Measurements from ENCODE around the gene TIMM29.
A peak's percentile ranks its signal among the peaks of the same experiment; 100 is the strongest.

- TF ChIP-seq, protein P1, sequence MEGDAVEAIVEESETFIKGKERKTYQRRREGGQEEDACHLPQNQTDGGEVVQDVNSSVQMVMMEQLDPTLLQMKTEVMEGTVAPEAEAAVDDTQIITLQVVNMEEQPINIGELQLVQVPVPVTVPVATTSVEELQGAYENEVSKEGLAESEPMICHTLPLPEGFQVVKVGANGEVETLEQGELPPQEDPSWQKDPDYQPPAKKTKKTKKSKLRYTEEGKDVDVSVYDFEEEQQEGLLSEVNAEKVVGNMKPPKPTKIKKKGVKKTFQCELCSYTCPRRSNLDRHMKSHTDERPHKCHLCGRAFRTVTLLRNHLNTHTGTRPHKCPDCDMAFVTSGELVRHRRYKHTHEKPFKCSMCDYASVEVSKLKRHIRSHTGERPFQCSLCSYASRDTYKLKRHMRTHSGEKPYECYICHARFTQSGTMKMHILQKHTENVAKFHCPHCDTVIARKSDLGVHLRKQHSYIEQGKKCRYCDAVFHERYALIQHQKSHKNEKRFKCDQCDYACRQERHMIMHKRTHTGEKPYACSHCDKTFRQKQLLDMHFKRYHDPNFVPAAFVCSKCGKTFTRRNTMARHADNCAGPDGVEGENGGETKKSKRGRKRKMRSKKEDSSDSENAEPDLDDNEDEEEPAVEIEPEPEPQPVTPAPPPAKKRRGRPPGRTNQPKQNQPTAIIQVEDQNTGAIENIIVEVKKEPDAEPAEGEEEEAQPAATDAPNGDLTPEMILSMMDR (IDR thresholded peaks at IDR 0.05) = peak; percentile 38 to 63 (median 45)
- TF ChIP-seq POLR2A (IDR thresholded peaks at IDR 0.05) (no peak), EP300 (IDR thresholded peaks at IDR 0.05) (no peak)
These were observed 8.1 kb downstream of the TIMM29 start for GRCh38 chr19:10936661-10937084.
